ENCODE results near the gene OR9K2.

Gene OR9K2

DNA sequence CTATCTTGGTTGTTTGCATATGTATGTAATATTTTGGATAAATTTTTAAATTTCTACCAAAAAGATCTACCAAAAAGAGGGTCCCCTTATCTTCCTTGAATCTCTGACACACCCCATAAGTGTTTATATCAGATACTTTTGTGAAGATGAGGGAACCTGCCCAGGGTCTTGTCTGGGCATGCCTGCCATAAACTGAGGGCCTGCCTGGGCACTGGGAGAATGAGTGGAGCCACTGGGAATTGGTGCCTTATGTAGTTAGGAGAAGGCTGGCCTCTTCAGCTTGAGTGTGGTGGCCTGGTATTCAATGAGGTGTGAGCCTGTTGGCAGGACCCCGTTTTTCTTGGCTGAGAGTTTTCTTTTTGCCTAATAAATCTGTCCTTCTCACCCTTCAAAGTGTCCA lies 46.5 kb downstream of the OR9K2 start:
- Histone ChIP-seq H3K27ac (no peak overlapping the region), H3K36me3 (ENCODE audit: control insufficient read depth, insufficient read depth, low read length) (no peaks in the 10 kb centered on the region), H3K27me3 (ENCODE audit: control insufficient read depth, insufficient read depth, low read length) (no peaks in the 10 kb centered on the region), H3K79me2 (no peaks in the 10 kb centered on the region), H3K9me3 (ENCODE audit: control insufficient read depth, low read length) (no peaks in the 10 kb centered on the region), H3K4me2 (ENCODE audit: low read length) (no peak overlapping the region), H3K9ac (no peak overlapping the region), H2AFZ (no peak overlapping the region), H3K4me1 (no peaks in the 10 kb centered on the region), H3K4me3 (ENCODE audit: low read depth, low read length) (no peak overlapping the region)
- no peak for TF ChIP-seq CTCF (IDR thresholded peaks at IDR 0.05)

DNA sequence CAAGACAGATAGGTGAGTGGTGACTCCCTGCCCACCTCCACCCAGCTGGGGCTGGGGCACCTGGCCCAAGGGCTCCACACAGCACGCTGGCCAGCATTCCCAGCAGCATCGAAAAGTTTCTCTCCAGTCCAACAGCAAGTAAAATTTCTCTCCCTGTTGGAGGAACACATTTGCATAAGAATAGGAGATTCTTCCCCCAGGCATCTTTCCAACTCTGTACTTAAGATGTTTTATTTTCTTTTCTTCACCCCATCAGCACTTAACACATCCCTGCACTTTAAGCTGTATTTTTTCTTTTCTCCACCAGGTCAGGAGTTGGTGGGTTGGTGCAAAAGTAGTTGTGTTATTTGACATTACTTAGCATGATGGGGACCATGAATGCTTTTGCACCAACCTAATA lies 47.2 kb downstream of the OR9K2 start:
- no peak overlapping the region for H3K27ac ChIP-seq
- H3K36me3 ChIP-seq (ENCODE audit: control insufficient read depth, insufficient read depth, low read length): no peaks in the 10 kb centered on the region
- no peak overlapping the region for H3K4me3 ChIP-seq (ENCODE audit: low read depth, low read length)
- no peaks in the 10 kb centered on the region for H3K9me3 ChIP-seq (ENCODE audit: control insufficient read depth, low read length)
- no peak overlapping the region for H3K9ac ChIP-seq
- H3K27me3 ChIP-seq (ENCODE audit: control insufficient read depth, insufficient read depth, low read length): no peaks in the 10 kb centered on the region
- no peak for TF ChIP-seq CTCF (IDR thresholded peaks at IDR 0.05)
- H3K4me1 ChIP-seq: no peaks in the 10 kb centered on the region
- H3K4me2 ChIP-seq (ENCODE audit: low read length): no peak overlapping the region
- H3K79me2 ChIP-seq: no peaks in the 10 kb centered on the region
- no peak overlapping the region for H2AFZ ChIP-seq
